OCI-LY7 (cell line): ENCODE measurements around the gene CEP104. TPM values are rescaled to one million over a fixed set of nuclear protein-coding genes. Genes with fewer than 3 reads are reported as not detected.

Source experiments
- BruUV-seq: library from RNA; stranded (reverse); fragments of 400-500 nt; replicated peaks from 2 replicates; lab custom pipeline; 2021; lab: Mats Ljungman, UMichigan
- CTCF ChIA-PET: fragments of 300-600 bp; sonication (Branson Sonifier 250); formaldehyde crosslinking; loops from one replicate; lab custom pipeline; 2022; ENCODE audit warnings: antibody characterized with exemption; ENCODE audit not compliant: unreplicated experiment; lab: Charles Lee
- POLR2A ChIA-PET: fragments of 300-600 bp; sonication (Branson Sonifier 250); formaldehyde crosslinking; loops from one replicate; lab custom pipeline; 2022; ENCODE audit warnings: antibody characterized with exemption; lab: Charles Lee
- DNase-seq: peaks from one replicate; pipeline ENCODE4 v3.0.0-alpha.2; 2015; ENCODE audit warnings: low spot score
- H2AFZ ChIP-seq: fragments of 200-600 bp; sonication (generic), shearing (Covaris generic); 2 replicates; pipeline ENCODE4 v1.6.1; 2014; ENCODE audit warnings: mild to moderate bottlenecking, antibody characterized with exemption, low read length, moderate library complexity
- H3K27ac ChIP-seq: fragments of 200-600 bp; sonication (generic); 2 replicates; pipeline ENCODE4 v1.5.1; 2014; ENCODE audit warnings: mixed run types, low read depth, mild to moderate bottlenecking, moderate library complexity, low read length, inconsistent platforms; ENCODE audit not compliant: poor library complexity, severe bottlenecking
- H3K36me3 ChIP-seq: fragments of 200-600 bp; sonication (generic); 2 replicates; pipeline ENCODE4 v1.6.1; 2014; ENCODE audit warnings: mild to moderate bottlenecking, antibody characterized with exemption, low read length, moderate library complexity, mixed read lengths; ENCODE audit not compliant: insufficient read depth
- H3K4me1 ChIP-seq: fragments of 200-600 bp; sonication (generic); 2 replicates; pipeline ENCODE4 v1.5.1; 2014; ENCODE audit warnings: mild to moderate bottlenecking, low read length; ENCODE audit not compliant: insufficient read depth, poor library complexity, severe bottlenecking
- H3K4me2 ChIP-seq: fragments of 200-600 bp; sonication (generic); 2 replicates; pipeline ENCODE4 v1.6.1; 2014; ENCODE audit warnings: mild to moderate bottlenecking, low read length
- H3K4me3 ChIP-seq: fragments of 200-600 bp; sonication (generic); 2 replicates; pipeline ENCODE4 v1.5.1; 2014; ENCODE audit warnings: mild to moderate bottlenecking, low read depth, low read length; ENCODE audit not compliant: poor library complexity, severe bottlenecking
- H3K79me2 ChIP-seq: fragments of 200-600 bp; sonication (generic); 2 replicates; pipeline ENCODE4 v1.6.1; 2016; ENCODE audit warnings: low read depth, mild to moderate bottlenecking, low read length, moderate library complexity, mixed read lengths; ENCODE audit not compliant: insufficient read depth
- H3K9me2 ChIP-seq: fragments of 200-600 bp; sonication (generic); 2 replicates; pipeline ENCODE4 v1.6.1; 2016; ENCODE audit warnings: mild to moderate bottlenecking, low read length, mixed read lengths; ENCODE audit not compliant: insufficient read depth
- H3K9me3 ChIP-seq: fragments of 200-600 bp; sonication (generic); 2 replicates; pipeline ENCODE4 v1.6.1; 2014; ENCODE audit warnings: mild to moderate bottlenecking, mixed run types, low read length, mixed read lengths
- H4K20me1 ChIP-seq: fragments of 200-600 bp; sonication (generic); 2 replicates; pipeline ENCODE4 v1.6.1; 2014; ENCODE audit warnings: mild to moderate bottlenecking, antibody characterized with exemption, low read length, moderate library complexity, mixed read lengths; ENCODE audit not compliant: insufficient read depth
- CTCF ChIP-seq: fragments of 200-600 bp; sonication (generic); conservative IDR thresholded peaks from 2 replicates; pipeline ENCODE4 v1.5.1; 2014; ENCODE audit warnings: mild to moderate bottlenecking, antibody characterized with exemption, low read length, moderate library complexity, mixed read lengths
- EZH2phosphoT487 ChIP-seq: fragments of 200-600 bp; sonication (generic); IDR thresholded peaks from 2 replicates; pipeline ENCODE4 v1.6.1; 2018; ENCODE audit warnings: low read depth, borderline replicate concordance, mild to moderate bottlenecking, mixed run types, antibody characterized with exemption, low read length, moderate library complexity, mixed read lengths
- intact Hi-C: fragments of 100-400 bp; cut with micrococcal nuclease; formaldehyde crosslinking; loops from one replicate; pipeline ENCODE4 v1.10.0; 2022; ENCODE audit not compliant: unreplicated experiment
- total RNA-seq, 2 experiments: library from RNA; depleted of rRNA in 1 of 2; stranded (reverse); fragments of >200 nt in 1 of 2; shearing (Covaris generic) in 1 of 2; gene quantifications; 2 replicates each; pipeline ENCODE4 v1.2.3, GENCODE V29; 2014 to 2022

The CEP104 gene
- total RNA-seq, 2 experiments from 2014 or later, result 26.8 to 71.0 TPM

- TF ChIP-seq EZH2phosphoT487, result no peak
- peak; percentile 52; the same call in 1 of the 2 replicates for TF ChIP-seq CTCF
Observed at GRCh38 chr1:3899754-3900149, 42.7 kb upstream of the CEP104 start.

GRCh38 chr1:3898994-3899753, 42.2 kb upstream of the CEP104 start:
- Histone ChIP-seq H3K4me2 (peak overlapping the region; percentile 91), H3K9me2 (no peaks in the 10 kb centered on the region), H3K4me1 (peaks cover 42% of the 10 kb centered on the region), H3K27ac (peak overlapping the region; percentile 100), H4K20me1 (no peaks in the 10 kb centered on the region), H2AFZ (no peak overlapping the region), H3K79me2 (peaks cover 62% of the 10 kb centered on the region), H3K36me3 (peaks cover 44% of the 10 kb centered on the region), H3K4me3 (peak overlapping the region; percentile 96), H3K9me3 (peaks cover 24% of the 10 kb centered on the region; the same call in 1 of the 2 replicates)
- peak; percentile 36 for DNase-seq
- CTCF ChIA-PET, result interaction anchor here (0.6 to 0.8 kb wide), 2 partner anchors 42 to 128 kb away, joined by 3 to 4 read pairs; partner anchors contain the start of genes CEP104 and DFFB
- POLR2A ChIA-PET, result interaction anchor here (0.7 to 1.2 kb wide), 5 partner anchors 10 to 878 kb away, joined by 3 to 4 read pairs (median 3); no protein-coding TSS in a partner anchor
- intact Hi-C loops, result no loop called here
- BruUV-seq, result no TSS peak
- no peak for TF ChIP-seq EZH2phosphoT487

More at GRCh38 chr1:3899754-3900149, 42.7 kb upstream of the CEP104 start:
- no TSS peak for BruUV-seq
- Histone ChIP-seq H3K36me3 (peaks cover 39% of the 10 kb centered on the region), H3K9me2 (no peaks in the 10 kb centered on the region), H3K27ac (peak overlapping the region; percentile 100), H3K79me2 (peaks cover 62% of the 10 kb centered on the region), H3K4me2 (peak overlapping the region; percentile 91), H3K9me3 (peaks cover 24% of the 10 kb centered on the region; the same call in 1 of the 2 replicates), H4K20me1 (no peaks in the 10 kb centered on the region), H2AFZ (0 out of 2 replicates have a peak overlapping the region, but pooled peaks have one; percentile 49), H3K4me1 (peaks cover 48% of the 10 kb centered on the region), H3K4me3 (peak overlapping the region; percentile 96)
- DNase-seq, result no peak
- intact Hi-C loops, result loop anchor here (1.0 to 5.0 kb wide), 4 partner anchors 42 to 1323 kb away; partner anchors contain the start of genes CEP104, DFFB and SMIM1
- CTCF ChIA-PET, result interaction anchor here (0.6 to 0.8 kb wide), 2 partner anchors 42 to 128 kb away, joined by 3 to 4 read pairs; partner anchors contain the start of genes CEP104 and DFFB
- POLR2A ChIA-PET, result interaction anchor here (0.7 to 1.2 kb wide), 4 partner anchors 11 to 127 kb away, joined by 3 to 4 read pairs (median 3); no protein-coding TSS in a partner anchor

- ChIA-PET POLR2A (interaction anchor here (0.7 kb wide), 1 partner anchor 878 kb away, joined by 3 read pairs; no protein-coding TSS in a partner anchor), CTCF (no interaction called here)
Observed at GRCh38 chr1:3898475-3898735, 41.4 kb upstream of the CEP104 start.

More at GRCh38 chr1:3898475-3898735, 41.4 kb upstream of the CEP104 start:
- no peak overlapping the region for H3K27ac ChIP-seq
- H3K36me3 ChIP-seq, result peaks cover 51% of the 10 kb centered on the region
- peak overlapping the region; percentile 96 for H3K4me3 ChIP-seq
- no peaks in the 10 kb centered on the region for H3K9me2 ChIP-seq
- H4K20me1 ChIP-seq, result no peaks in the 10 kb centered on the region
- peaks cover 65% of the 10 kb centered on the region for H3K79me2 ChIP-seq
- no peak for DNase-seq
- no peak for TF ChIP-seq EZH2phosphoT487
- no peak for TF ChIP-seq CTCF
- H3K4me1 ChIP-seq, result peaks cover 38% of the 10 kb centered on the region
- intact Hi-C loops, result no loop called here
- peak overlapping the region; percentile 91 for H3K4me2 ChIP-seq
- BruUV-seq, result TSS peak; percentile 59
- H3K9me3 ChIP-seq, result peaks cover 24% of the 10 kb centered on the region; the same call in 1 of the 2 replicates
- H2AFZ ChIP-seq, result no peak overlapping the region
